ENCODE data around the gene MORF4L2.
"Not testable (repeated sequence)": the region's sequence is repeated elsewhere in the genome, so short reads cannot be mapped to it uniquely, and the experiment has no call there.

Gene MORF4L2

DNA sequence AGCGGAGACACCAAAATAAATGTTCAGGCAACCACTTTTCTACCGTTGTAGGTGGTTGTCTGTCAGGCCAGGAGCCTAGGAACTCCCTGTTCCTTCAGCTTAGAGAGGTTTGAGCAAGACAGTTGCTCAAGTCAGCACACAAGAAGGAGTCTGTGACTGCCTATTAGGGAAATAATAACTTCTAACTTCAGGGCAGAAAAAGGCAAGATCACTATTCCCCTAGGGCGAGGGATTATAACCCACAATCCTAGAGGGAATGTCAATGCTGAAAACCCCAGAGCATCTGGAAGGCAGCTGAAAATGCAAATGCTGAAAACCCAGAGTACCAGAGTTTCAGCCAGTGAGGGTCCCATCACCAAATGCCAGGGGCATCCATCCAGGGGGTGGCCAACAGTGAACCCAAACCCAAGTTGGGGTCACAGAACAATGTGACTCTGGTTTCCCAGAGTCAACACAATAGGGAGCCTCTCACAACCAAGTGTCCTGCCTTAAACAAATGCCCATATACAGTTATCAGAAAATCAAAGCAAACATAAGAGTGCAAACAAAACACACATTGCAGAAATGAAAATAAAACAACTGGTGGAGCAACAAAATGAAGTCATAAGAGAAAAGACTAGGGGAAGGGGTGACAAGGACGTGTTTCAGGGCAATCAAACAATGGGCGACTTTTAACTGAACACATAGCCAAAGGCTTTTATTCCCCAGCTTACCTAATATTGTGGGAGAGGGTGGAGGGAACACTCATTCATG is 27.6 kb downstream of the MORF4L2 start:
- TF ChIP-seq OSR1 (CRISPR knock-in tag; IDR thresholded peaks at IDR 0.05) (no peak), ZNF565 (CRISPR knock-in tag; conservative IDR thresholded peaks at IDR 0.05; ENCODE audit: low read depth) (no peak), ISL1 (CRISPR knock-in tag; IDR thresholded peaks at IDR 0.05) (no peak), ZFP30 (CRISPR knock-in tag; IDR thresholded peaks at IDR 0.05) (no peak), TCF4 (CRISPR knock-in tag; IDR thresholded peaks at IDR 0.05; ENCODE audit: borderline replicate concordance) (no peak), ARNTL (CRISPR knock-in tag; IDR thresholded peaks at IDR 0.05; ENCODE audit: borderline replicate concordance, low read depth) (no peak), ZC3H10 (CRISPR knock-in tag; IDR thresholded peaks at IDR 0.05) (no peak), BACH2 (CRISPR knock-in tag; IDR thresholded peaks at IDR 0.05; ENCODE audit: borderline replicate concordance) (no peak), RARB (CRISPR knock-in tag; IDR thresholded peaks at IDR 0.05) (no peak)
- TF ChIP-seq, protein P1, sequence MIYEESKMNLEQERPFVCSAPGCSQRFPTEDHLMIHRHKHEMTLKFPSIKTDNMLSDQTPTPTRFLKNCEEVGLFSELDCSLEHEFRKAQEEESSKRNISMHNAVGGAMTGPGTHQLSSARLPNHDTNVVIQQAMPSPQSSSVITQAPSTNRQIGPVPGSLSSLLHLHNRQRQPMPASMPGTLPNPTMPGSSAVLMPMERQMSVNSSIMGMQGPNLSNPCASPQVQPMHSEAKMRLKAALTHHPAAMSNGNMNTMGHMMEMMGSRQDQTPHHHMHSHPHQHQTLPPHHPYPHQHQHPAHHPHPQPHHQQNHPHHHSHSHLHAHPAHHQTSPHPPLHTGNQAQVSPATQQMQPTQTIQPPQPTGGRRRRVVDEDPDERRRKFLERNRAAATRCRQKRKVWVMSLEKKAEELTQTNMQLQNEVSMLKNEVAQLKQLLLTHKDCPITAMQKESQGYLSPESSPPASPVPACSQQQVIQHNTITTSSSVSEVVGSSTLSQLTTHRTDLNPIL (CRISPR knock-in tag; IDR thresholded peaks at IDR 0.05; ENCODE audit: low read depth), result no peak
- TF ChIP-seq, protein P2, sequence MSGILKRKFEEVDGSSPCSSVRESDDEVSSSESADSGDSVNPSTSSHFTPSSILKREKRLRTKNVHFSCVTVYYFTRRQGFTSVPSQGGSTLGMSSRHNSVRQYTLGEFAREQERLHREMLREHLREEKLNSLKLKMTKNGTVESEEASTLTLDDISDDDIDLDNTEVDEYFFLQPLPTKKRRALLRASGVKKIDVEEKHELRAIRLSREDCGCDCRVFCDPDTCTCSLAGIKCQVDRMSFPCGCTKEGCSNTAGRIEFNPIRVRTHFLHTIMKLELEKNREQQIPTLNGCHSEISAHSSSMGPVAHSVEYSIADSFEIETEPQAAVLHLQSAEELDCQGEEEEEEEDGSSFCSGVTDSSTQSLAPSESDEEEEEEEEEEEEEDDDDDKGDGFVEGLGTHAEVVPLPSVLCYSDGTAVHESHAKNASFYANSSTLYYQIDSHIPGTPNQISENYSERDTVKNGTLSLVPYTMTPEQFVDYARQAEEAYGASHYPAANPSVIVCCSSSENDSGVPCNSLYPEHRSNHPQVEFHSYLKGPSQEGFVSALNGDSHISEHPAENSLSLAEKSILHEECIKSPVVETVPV (CRISPR knock-in tag; IDR thresholded peaks at IDR 0.05), result no peak
- ATAC-seq, result no peak

DNA sequence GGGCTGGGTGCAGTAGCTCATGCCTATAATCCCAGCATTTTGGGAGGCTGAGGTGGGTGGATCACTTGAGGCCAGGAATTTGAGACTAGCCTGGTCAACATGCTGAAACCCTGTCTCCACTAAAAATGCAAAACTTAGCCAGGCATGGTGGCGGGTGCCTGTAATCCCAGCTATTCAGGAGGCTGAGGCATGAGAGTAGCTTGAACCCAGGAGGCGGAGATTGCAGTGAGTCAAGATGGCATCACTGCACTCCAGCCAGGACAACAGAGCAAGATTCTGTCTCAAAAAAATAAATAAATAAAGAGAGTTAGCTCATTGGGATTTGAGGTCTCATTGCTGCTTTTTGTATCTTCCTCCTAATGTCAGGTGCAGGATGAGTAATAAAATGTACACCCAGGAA is 29.4 kb downstream of the MORF4L2 start:
- ATAC-seq, result not testable (repeated sequence)

DNA sequence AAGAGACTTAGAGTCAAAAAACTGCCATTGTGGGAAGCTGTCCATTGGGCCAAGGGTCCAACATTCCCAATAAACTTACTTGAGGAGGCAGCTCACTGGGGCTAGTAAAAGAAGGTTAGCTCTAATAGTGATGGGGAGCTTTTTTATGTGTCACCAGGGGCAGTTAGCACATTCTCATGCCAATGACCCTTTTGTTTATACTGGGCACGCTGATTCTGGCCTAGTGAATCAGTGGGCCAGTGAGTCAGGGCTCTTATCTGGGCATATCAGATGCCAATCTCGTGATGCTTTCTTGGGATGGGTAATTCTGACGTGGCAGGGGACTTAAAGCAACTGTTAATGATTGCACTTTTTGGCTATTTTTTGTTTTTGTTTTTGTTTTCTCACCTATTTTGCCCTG is 29.9 kb downstream of the MORF4L2 start:
- TF ChIP-seq, protein P1 (CRISPR knock-in tag; IDR thresholded peaks at IDR 0.05; ENCODE audit: low read depth), result no peak
- TF ChIP-seq ARNTL (CRISPR knock-in tag; IDR thresholded peaks at IDR 0.05; ENCODE audit: borderline replicate concordance, low read depth) (no peak), ZNF70 (CRISPR knock-in tag; IDR thresholded peaks at IDR 0.05) (no peak), ZC3H10 (CRISPR knock-in tag; IDR thresholded peaks at IDR 0.05) (no peak), RARB (CRISPR knock-in tag; IDR thresholded peaks at IDR 0.05) (no peak)
- TF ChIP-seq, protein P2 (CRISPR knock-in tag; IDR thresholded peaks at IDR 0.05), result no peak
- TF ChIP-seq, protein P3, sequence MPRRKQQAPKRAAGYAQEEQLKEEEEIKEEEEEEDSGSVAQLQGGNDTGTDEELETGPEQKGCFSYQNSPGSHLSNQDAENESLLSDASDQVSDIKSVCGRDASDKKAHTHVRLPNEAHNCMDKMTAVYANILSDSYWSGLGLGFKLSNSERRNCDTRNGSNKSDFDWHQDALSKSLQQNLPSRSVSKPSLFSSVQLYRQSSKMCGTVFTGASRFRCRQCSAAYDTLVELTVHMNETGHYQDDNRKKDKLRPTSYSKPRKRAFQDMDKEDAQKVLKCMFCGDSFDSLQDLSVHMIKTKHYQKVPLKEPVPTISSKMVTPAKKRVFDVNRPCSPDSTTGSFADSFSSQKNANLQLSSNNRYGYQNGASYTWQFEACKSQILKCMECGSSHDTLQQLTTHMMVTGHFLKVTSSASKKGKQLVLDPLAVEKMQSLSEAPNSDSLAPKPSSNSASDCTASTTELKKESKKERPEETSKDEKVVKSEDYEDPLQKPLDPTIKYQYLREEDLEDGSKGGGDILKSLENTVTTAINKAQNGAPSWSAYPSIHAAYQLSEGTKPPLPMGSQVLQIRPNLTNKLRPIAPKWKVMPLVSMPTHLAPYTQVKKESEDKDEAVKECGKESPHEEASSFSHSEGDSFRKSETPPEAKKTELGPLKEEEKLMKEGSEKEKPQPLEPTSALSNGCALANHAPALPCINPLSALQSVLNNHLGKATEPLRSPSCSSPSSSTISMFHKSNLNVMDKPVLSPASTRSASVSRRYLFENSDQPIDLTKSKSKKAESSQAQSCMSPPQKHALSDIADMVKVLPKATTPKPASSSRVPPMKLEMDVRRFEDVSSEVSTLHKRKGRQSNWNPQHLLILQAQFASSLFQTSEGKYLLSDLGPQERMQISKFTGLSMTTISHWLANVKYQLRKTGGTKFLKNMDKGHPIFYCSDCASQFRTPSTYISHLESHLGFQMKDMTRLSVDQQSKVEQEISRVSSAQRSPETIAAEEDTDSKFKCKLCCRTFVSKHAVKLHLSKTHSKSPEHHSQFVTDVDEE (CRISPR knock-in tag; IDR thresholded peaks at IDR 0.05), result no peak
- peak; percentile 67 for ATAC-seq

DNA sequence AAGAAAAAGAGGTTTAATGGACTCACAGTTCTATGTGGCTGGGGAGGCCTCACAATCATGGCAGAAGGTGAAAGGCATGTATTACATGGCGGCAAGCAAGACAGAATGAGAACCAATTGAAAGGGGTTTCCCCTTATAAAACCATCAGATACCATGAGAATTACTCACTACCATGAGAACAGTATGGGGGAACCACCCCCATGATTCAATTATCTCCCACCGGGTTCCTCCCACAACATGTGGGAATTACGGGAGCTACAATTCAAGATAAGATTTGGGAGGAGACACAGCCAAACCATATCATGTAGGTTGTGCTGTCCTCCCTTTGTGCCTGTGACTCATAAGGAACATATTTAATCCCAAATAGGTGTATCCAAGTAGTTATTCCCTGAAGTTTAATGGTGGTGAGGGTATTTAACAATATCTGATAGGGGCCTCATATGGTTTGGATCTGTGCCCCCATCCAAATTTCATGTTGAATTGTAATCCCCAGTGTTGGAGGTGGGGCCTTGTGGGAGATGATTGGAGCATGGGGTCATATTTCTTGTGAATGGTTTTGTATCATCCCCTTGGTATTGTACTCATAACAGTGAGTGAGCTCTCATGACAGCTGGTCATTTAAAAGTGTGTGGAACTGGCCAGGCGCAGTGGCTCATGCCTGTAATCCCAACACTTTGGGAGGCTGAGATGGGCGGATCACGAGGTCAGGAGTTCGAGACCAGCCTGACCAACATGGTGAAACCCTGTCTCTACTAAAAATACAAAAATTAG is 31.1 kb downstream of the MORF4L2 start:
- not testable (repeated sequence) for ATAC-seq

DNA sequence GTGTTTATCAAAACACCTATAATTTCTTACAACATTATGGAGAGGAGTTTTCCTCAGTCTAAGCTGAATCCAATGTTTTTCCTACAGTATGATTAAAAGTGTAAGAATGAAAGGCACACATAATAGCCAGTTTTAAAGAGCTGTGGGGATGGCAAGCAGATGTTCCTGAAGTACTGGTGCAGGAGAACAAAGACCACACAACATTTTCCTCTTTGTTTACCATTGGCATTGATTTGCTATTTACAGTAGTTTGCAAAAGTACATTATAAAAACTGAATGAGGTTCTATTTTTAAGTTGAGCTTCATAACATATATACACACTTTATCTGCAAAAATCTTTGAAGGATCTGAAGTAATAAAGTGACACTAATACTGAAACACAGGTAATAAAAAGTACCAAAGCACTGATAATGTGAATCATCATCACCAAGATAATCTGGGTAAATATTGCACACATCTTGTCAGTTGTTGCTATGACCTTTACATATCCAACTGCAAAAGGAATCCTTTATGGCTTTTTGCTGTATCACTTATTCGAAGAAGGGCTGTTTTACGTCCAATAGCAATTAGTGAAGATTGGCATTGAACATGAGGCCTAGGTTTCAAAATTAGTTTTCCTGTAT is 35.2 kb downstream of the MORF4L2 start:
- TF ChIP-seq ZNF565 (CRISPR knock-in tag; conservative IDR thresholded peaks at IDR 0.05; ENCODE audit: low read depth) (no peak), OSR1 (CRISPR knock-in tag; IDR thresholded peaks at IDR 0.05) (no peak), ZFP3 (CRISPR knock-in tag; IDR thresholded peaks at IDR 0.05) (no peak)
- no peak for ATAC-seq

Data from SK-N-SH treated with all-trans-retinoic acid at 6 μM for 48 hours (cell line).